Neural crest cell (in vitro differentiated cells): ENCODE data around the gene UBE3B. TPM values are rescaled to one million over a fixed set of nuclear protein-coding genes. Genes with fewer than 3 reads are reported as not detected.

Source experiments
- DNase-seq: peaks from one replicate; pipeline ENCODE4 v3.0.0; 2021; ENCODE audit warnings: low read depth, mixed read lengths, low spot score
- H3K27ac Mint-ChIP-seq: one replicate; pipeline ENCODE4 v1.8.0; 2021; ENCODE audit warnings: mild to moderate bottlenecking, mixed read lengths; ENCODE audit not compliant: unreplicated experiment
- H3K27me3 Mint-ChIP-seq: 2 replicates; pipeline ENCODE4 v1.8.0; 2021; ENCODE audit warnings: low read depth, mild to moderate bottlenecking, mixed read lengths
- H3K36me3 Mint-ChIP-seq: 2 replicates; pipeline ENCODE4 v1.8.0; 2021; ENCODE audit warnings: low read depth, mild to moderate bottlenecking, mixed read lengths
- H3K4me1 Mint-ChIP-seq: 2 replicates; pipeline ENCODE4 v1.8.0; 2021; ENCODE audit warnings: mixed read lengths
- H3K4me3 Mint-ChIP-seq: one replicate; pipeline ENCODE4 v1.8.0; 2021; ENCODE audit warnings: mild to moderate bottlenecking, mixed read lengths
- H3K9me3 Mint-ChIP-seq: 2 replicates; pipeline ENCODE4 v1.8.0; 2021; ENCODE audit warnings: mixed read lengths
- total RNA-seq: library from RNA; stranded (reverse); gene quantifications from 2 replicates; pipeline ENCODE4 v1.2.1, GENCODE V29; 2021
- TF ChIP-seq, protein P1 (sequence below): fragments of 200-600 bp; sonication (generic); conservative IDR thresholded peaks from 2 replicates; pipeline ENCODE4 v1.5.0; 2021; ENCODE audit warnings: antibody characterized with exemption, mild to moderate bottlenecking

The UBE3B gene
- total RNA-seq, 1 donor from 2014 or later: 35.9 TPM

GRCh38 chr12:109447482-109447881, 30.0 kb upstream of the UBE3B start:
- no peak overlapping the region for H3K27ac Mint-ChIP-seq
- no peak for DNase-seq
- no peaks in the 10 kb centered on the region for H3K4me1 Mint-ChIP-seq
- no peak overlapping the region for H3K4me3 Mint-ChIP-seq
- TF ChIP-seq, protein P1, sequence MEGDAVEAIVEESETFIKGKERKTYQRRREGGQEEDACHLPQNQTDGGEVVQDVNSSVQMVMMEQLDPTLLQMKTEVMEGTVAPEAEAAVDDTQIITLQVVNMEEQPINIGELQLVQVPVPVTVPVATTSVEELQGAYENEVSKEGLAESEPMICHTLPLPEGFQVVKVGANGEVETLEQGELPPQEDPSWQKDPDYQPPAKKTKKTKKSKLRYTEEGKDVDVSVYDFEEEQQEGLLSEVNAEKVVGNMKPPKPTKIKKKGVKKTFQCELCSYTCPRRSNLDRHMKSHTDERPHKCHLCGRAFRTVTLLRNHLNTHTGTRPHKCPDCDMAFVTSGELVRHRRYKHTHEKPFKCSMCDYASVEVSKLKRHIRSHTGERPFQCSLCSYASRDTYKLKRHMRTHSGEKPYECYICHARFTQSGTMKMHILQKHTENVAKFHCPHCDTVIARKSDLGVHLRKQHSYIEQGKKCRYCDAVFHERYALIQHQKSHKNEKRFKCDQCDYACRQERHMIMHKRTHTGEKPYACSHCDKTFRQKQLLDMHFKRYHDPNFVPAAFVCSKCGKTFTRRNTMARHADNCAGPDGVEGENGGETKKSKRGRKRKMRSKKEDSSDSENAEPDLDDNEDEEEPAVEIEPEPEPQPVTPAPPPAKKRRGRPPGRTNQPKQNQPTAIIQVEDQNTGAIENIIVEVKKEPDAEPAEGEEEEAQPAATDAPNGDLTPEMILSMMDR: no peak
- no peaks in the 10 kb centered on the region for H3K36me3 Mint-ChIP-seq
- H3K9me3 Mint-ChIP-seq: no peaks in the 10 kb centered on the region
- H3K27me3 Mint-ChIP-seq: no peaks in the 10 kb centered on the region

DNA sequence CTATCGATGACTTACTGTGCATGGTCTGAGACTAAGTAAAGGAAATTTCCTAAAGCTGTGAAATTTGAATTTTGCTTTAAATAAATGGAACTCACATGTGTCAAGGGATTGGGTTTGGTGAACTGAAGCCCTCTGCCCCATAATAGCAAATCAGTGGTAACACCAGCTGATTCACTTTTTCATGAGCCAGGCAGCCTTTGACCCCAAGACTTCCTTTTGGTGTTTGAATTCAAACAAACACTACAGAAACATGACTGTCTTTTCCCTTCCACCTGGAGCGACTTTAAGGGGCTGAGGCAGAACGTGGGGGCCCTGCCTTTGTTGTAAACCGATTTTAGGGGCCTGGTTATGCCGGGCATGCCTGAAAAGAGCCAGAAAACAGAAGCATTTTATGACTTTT, 29.2 kb upstream of the UBE3B start:
- TF ChIP-seq, protein P1: no peak

DNA sequence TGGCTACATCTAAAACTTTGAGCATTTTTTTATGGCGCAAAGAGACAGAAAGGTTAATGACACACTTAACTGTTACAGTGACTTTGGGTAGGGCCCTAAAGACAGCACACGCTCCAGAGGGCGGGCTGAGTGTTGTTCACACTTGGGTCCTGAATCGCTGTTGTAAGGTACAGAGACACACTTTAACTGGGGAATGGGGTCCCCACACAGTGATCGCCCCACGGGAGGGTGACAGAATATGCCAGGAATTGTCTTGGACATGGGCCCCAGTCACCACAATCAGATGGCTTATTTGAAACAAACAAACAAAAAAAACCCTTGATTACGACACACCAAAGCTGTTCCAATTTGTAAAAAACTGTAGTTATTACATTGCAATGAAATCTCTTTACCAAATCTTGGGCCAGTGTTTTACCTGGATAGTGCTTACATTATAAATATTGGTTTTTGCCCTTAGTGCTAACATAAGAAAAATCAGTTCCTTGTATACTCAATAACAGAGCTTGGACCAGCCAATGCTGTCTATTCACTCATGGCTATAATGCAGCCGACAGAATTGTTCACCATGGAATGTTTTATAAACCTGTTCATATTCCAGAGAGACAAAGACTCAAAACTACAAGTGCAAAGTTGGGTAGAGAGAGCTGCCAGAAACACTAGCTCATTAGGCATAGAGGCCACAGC, 28.6 kb upstream of the UBE3B start:
- no peaks in the 10 kb centered on the region for H3K4me1 Mint-ChIP-seq
- TF ChIP-seq, protein P1: no peak
- H3K4me3 Mint-ChIP-seq: no peak overlapping the region
- no peaks in the 10 kb centered on the region for H3K27me3 Mint-ChIP-seq
- no peaks in the 10 kb centered on the region for H3K36me3 Mint-ChIP-seq
- peak overlapping the region; percentile 77 for H3K27ac Mint-ChIP-seq
- no peaks in the 10 kb centered on the region for H3K9me3 Mint-ChIP-seq
- no peak for DNase-seq

More for the DNA sequence above, 29.2 kb upstream of the UBE3B start:
- H3K27me3 Mint-ChIP-seq: no peaks in the 10 kb centered on the region
- H3K4me1 Mint-ChIP-seq: no peaks in the 10 kb centered on the region
- H3K27ac Mint-ChIP-seq: peak overlapping the region; percentile 77
- no peak overlapping the region for H3K4me3 Mint-ChIP-seq
- H3K9me3 Mint-ChIP-seq: no peaks in the 10 kb centered on the region
- DNase-seq: no peak
- no peaks in the 10 kb centered on the region for H3K36me3 Mint-ChIP-seq

GRCh38 chr12:109449845-109450532, 27.4 kb upstream of the UBE3B start:
- Mint-ChIP-seq H3K27ac (peak overlapping the region; percentile 52), H3K27me3 (no peaks in the 10 kb centered on the region), H3K4me1 (no peaks in the 10 kb centered on the region), H3K9me3 (no peaks in the 10 kb centered on the region), H3K4me3 (no peak overlapping the region), H3K36me3 (peaks cover 2% of the 10 kb centered on the region)
- no peak for DNase-seq
- TF ChIP-seq, protein P1: no peak

GRCh38 chr12:109450980-109451379, 26.5 kb upstream of the UBE3B start:
- Mint-ChIP-seq H3K4me3 (no peak overlapping the region), H3K4me1 (peaks cover 3% of the 10 kb centered on the region), H3K27ac (no peak overlapping the region), H3K27me3 (no peaks in the 10 kb centered on the region), H3K36me3 (peaks cover 2% of the 10 kb centered on the region), H3K9me3 (no peaks in the 10 kb centered on the region)
- no peak for DNase-seq
- TF ChIP-seq, protein P1: no peak
